ENCODE results near the gene PRRG2. TPM values are rescaled to one million over a fixed set of nuclear protein-coding genes. Genes with fewer than 3 reads are reported as not detected.

Gene PRRG2
- total and polyA plus RNA-seq, 10 of the 15 experiments (the other 5 are each of a cell fraction or from before 2014, with no cell fraction given) = 0.09 to 2.1 (median 0.86) TPM

DNA sequence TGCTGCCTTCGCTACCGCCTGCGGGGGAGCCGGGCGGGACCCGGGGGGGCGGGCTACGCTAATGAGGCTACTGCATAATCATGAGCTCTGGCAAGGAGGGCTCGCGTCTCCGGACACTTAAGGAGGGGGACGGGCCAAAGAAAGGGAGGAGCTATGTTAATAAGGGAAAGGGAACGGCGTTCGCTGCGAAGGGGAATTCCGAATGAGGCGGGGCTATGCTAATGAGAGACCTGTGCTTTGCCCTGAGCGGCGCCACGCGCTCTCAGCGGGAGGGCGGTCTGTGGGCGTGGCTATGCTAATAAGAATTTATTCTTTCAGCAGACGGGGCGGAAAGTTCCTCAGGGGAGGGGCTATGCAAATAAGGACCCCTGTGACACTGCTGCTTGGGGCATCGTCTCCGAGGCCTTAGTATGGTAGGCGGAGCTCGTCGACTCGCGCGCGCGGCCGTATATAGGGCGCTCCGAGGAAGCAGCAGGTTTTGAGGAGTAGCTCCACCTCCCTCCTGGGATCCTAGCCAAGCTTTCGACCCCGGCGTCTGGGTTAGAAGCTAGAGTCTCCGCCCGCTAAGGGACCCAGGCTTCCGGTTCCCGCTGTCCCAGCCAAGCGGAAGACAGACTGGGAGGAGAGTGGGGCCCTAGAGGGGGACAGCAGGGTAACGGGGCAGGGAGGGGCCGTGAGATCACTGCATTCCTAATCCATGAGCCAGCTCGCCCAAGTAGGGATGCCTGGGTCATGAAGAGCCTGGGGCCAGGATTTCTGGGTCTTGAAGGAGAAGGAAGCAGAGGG is 59.2 kb downstream of the PRRG2 start, which contains the start of gene RRAS (continued):
- TF ChIP-seq, protein P1, sequence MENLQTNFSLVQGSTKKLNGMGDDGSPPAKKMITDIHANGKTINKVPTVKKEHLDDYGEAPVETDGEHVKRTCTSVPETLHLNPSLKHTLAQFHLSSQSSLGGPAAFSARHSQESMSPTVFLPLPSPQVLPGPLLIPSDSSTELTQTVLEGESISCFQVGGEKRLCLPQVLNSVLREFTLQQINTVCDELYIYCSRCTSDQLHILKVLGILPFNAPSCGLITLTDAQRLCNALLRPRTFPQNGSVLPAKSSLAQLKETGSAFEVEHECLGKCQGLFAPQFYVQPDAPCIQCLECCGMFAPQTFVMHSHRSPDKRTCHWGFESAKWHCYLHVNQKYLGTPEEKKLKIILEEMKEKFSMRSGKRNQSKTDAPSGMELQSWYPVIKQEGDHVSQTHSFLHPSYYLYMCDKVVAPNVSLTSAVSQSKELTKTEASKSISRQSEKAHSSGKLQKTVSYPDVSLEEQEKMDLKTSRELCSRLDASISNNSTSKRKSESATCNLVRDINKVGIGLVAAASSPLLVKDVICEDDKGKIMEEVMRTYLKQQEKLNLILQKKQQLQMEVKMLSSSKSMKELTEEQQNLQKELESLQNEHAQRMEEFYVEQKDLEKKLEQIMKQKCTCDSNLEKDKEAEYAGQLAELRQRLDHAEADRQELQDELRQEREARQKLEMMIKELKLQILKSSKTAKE (IDR thresholded peaks at IDR 0.05; ENCODE audit: low read depth, poor library complexity, severe bottlenecking) = peak; percentile 54
- TF ChIP-seq, protein P2, sequence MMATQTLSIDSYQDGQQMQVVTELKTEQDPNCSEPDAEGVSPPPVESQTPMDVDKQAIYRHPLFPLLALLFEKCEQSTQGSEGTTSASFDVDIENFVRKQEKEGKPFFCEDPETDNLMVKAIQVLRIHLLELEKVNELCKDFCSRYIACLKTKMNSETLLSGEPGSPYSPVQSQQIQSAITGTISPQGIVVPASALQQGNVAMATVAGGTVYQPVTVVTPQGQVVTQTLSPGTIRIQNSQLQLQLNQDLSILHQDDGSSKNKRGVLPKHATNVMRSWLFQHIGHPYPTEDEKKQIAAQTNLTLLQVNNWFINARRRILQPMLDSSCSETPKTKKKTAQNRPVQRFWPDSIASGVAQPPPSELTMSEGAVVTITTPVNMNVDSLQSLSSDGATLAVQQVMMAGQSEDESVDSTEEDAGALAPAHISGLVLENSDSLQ (IDR thresholded peaks at IDR 0.05) = peak; percentile 59; the same call in 1 of the 2 replicates
- no peak for TF ChIP-seq ZNF622 (IDR thresholded peaks at IDR 0.05)
- 0 out of 2 replicates have a peak, but pooled peaks have one; percentile 23 for TF ChIP-seq RCOR1 (conservative IDR thresholded peaks at IDR 0.05; ENCODE audit: low read depth, low read length)
- TF ChIP-seq PML (IDR thresholded peaks at IDR 0.05; ENCODE audit: low read length) = peak; percentile 76; the same call in 1 of the 2 replicates
- TF ChIP-seq, protein P3, sequence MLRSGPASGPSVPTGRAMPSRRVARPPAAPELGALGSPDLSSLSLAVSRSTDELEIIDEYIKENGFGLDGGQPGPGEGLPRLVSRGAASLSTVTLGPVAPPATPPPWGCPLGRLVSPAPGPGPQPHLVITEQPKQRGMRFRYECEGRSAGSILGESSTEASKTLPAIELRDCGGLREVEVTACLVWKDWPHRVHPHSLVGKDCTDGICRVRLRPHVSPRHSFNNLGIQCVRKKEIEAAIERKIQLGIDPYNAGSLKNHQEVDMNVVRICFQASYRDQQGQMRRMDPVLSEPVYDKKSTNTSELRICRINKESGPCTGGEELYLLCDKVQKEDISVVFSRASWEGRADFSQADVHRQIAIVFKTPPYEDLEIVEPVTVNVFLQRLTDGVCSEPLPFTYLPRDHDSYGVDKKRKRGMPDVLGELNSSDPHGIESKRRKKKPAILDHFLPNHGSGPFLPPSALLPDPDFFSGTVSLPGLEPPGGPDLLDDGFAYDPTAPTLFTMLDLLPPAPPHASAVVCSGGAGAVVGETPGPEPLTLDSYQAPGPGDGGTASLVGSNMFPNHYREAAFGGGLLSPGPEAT (IDR thresholded peaks at IDR 0.05; ENCODE audit: low read depth) = peak; percentile 83; the same call in 1 of the 2 replicates
- TF ChIP-seq MTA2 (IDR thresholded peaks at IDR 0.05; ENCODE audit: low read depth) = no peak; the same call in 1 of the 2 replicates
- TF ChIP-seq BHLHE40 (IDR thresholded peaks at IDR 0.05; ENCODE audit: borderline replicate concordance in 1 of 2, low read depth in 2 of 2, low read length in 1 of 2) = no peak
- TF ChIP-seq TARDBP (IDR thresholded peaks at IDR 0.05; ENCODE audit: borderline replicate concordance) = no peak
- TF ChIP-seq CREM (IDR thresholded peaks at IDR 0.05; ENCODE audit: low read depth) = no peak; the same call in 1 of the 2 replicates
- TF ChIP-seq ZZZ3 (IDR thresholded peaks at IDR 0.05; ENCODE audit: control insufficient read depth, insufficient read length, low read depth) = no peak
- TF ChIP-seq NFXL1 (IDR thresholded peaks at IDR 0.05; ENCODE audit: borderline replicate concordance) = no peak
- TF ChIP-seq FOXM1 (IDR thresholded peaks at IDR 0.05; ENCODE audit: low read depth, low read length) = no peak
- TF ChIP-seq, protein P4, sequence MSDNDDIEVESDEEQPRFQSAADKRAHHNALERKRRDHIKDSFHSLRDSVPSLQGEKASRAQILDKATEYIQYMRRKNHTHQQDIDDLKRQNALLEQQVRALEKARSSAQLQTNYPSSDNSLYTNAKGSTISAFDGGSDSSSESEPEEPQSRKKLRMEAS (IDR thresholded peaks at IDR 0.05; ENCODE audit: low read depth, low read length) = peak; percentile 40; the same call in 1 of the 2 replicates
- no peak for TF ChIP-seq NR2C1 (IDR thresholded peaks at IDR 0.05)
- peak; percentile 94 for TF ChIP-seq POLR2A (IDR thresholded peaks at IDR 0.05; ENCODE audit: low read depth, low read length)
- TF ChIP-seq IRF4 (IDR thresholded peaks at IDR 0.05; ENCODE audit: low read depth, low read length) = no peak
- TF ChIP-seq SMAD1 (IDR thresholded peaks at IDR 0.05; ENCODE audit: low read depth, partially characterized antibody) = peak; percentile 80
- no peak for TF ChIP-seq ZNF274 (IDR thresholded peaks at IDR 0.05; ENCODE audit: insufficient read depth, insufficient read length)
- TF ChIP-seq SIX5 (IDR thresholded peaks at IDR 0.05; ENCODE audit: low read depth, low read length, severe bottlenecking) = peak; percentile 1
- TF ChIP-seq POU2F2 (IDR thresholded peaks at IDR 0.05; ENCODE audit: borderline replicate concordance, low read depth, low read length) = peak; percentile 90; the same call in 2 of the 3 replicates
- TF ChIP-seq, protein P5, sequence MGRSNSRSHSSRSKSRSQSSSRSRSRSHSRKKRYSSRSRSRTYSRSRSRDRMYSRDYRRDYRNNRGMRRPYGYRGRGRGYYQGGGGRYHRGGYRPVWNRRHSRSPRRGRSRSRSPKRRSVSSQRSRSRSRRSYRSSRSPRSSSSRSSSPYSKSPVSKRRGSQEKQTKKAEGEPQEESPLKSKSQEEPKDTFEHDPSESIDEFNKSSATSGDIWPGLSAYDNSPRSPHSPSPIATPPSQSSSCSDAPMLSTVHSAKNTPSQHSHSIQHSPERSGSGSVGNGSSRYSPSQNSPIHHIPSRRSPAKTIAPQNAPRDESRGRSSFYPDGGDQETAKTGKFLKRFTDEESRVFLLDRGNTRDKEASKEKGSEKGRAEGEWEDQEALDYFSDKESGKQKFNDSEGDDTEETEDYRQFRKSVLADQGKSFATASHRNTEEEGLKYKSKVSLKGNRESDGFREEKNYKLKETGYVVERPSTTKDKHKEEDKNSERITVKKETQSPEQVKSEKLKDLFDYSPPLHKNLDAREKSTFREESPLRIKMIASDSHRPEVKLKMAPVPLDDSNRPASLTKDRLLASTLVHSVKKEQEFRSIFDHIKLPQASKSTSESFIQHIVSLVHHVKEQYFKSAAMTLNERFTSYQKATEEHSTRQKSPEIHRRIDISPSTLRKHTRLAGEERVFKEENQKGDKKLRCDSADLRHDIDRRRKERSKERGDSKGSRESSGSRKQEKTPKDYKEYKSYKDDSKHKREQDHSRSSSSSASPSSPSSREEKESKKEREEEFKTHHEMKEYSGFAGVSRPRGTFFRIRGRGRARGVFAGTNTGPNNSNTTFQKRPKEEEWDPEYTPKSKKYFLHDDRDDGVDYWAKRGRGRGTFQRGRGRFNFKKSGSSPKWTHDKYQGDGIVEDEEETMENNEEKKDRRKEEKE (IDR thresholded peaks at IDR 0.05) = no peak
